Natural killer cell treated with Interleukin-12 subunit alpha and Interleukin-12 subunit beta and Interleukin-15 and Interleukin-18, amount 100 ng/mL, for 72 hours (primary cell): ENCODE measurements around the gene HOXD10. TPM values are rescaled to one million over a fixed set of nuclear protein-coding genes. Genes with fewer than 3 reads are reported as not detected.

Source experiments
- ATAC-seq, 2 donors: fragments of 150-1000 bp; cut with Tn5 transposase in 1 of 2; sonication (Bioruptor Pico), chemical (Tn5 transposase) in 1 of 2; 2 replicates each; pipeline ENCODE4 v1.10.0; 2021
- DNase-seq: peaks from one replicate; pipeline ENCODE4 v3.0.0; 2022; ENCODE audit warnings: low spot score
- H3K27ac Mint-ChIP-seq, 2 donors: 1 replicate in 1 of 2; 2 replicates in 1 of 2; pipeline ENCODE4 v1.8.0; 2022; ENCODE audit warnings: mixed read lengths in 2 of 2, mild to moderate bottlenecking in 1 of 2, moderate library complexity in 1 of 2
- H3K27me3 Mint-ChIP-seq, 2 donors: 1 replicate in 1 of 2; 2 replicates in 1 of 2; pipeline ENCODE4 v1.8.0; 2022; ENCODE audit warnings: mixed read lengths in 2 of 2
- H3K36me3 Mint-ChIP-seq: one replicate; pipeline ENCODE4 v1.8.0; 2022; ENCODE audit warnings: mixed read lengths
- H3K4me1 Mint-ChIP-seq, 2 donors: 1 replicate in 1 of 2; 2 replicates in 1 of 2; pipeline ENCODE4 v1.8.0; 2022; ENCODE audit warnings: low read depth in 2 of 2, mixed read lengths in 2 of 2, mild to moderate bottlenecking in 1 of 2
- H3K4me3 Mint-ChIP-seq: one replicate; pipeline ENCODE4 v1.8.0; 2022; ENCODE audit warnings: mixed read lengths
- H3K9me3 Mint-ChIP-seq: 2 replicates; pipeline ENCODE4 v1.8.0; 2022; ENCODE audit warnings: mixed read lengths
- total RNA-seq, 2 donors: library from RNA; stranded (reverse); gene quantifications; one replicate each; pipeline ENCODE4 v1.2.3, GENCODE V29; 2022

HOXD10 gene
- total RNA-seq: not detected

DNA sequence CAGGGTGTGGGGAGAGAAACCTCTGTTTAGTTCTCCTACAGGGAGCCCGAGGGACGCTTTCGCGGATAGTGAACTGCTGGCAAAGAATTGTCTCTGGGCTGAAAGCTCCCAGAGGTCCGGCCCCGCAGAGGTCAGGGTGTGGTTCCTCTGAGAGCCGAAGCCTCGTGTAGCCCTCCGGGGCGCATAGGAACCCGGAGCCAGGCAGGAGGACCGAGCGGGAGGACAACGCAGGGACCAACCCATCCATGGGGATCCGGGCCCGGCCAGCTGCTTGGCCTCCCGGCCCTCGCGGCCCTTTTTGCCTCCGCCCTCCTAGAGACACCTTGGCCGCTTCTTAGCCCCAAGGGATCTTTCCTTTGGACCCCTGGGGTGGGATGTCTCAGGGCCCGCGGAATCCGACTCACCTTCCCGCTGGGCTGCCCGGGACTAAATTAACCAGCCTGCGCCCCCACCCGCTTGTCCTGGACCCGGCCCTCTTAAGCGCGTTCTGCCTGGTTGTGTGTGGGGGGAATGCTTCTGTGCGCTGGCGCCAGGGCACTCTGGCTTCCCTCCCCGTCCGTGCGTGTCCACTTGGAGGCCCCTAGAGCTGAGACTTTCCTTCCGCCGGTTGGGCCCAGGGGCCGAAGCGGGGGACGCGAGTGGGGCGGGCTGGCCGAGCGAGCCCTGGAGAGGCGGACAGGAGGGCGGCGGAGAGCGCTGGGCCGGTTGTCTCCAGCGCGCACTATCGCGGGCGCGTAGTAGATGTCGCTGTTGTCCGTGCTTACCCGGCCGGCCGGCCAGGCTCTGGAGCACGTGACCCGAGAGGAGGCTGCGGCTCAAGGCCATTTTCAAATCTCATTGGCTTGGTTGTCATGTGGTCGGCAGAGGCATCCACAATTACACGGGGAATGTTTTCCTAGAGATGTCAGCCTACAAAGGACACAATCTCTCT, at the start of gene HOXD10:
Gene HOXD10, plus strand, starts transcription at position 896 of the 931 bp plus-strand sequence. CDS start 56 bp downstream, outside the sequence.
- Mint-ChIP-seq H3K36me3 (peaks cover 13% of the 10 kb centered on the region), H3K9me3 (peaks cover 3% of the 10 kb centered on the region), H3K4me3 (no peak within 1 kb of the TSS), H3K4me1 (peaks cover 8 to 9% of the 10 kb centered on the region in 2 donors), H3K27me3 (peaks cover 57 to 83% of the 10 kb centered on the region in 2 donors), H3K27ac (no peak within 1 kb of the TSS)
- no peak for ATAC-seq
- no peak for DNase-seq

- no peaks in the 10 kb centered on the region for H3K9me3 Mint-ChIP-seq
- no peak overlapping the region for H3K27ac Mint-ChIP-seq
- ATAC-seq: no peak
- no peak overlapping the region for H3K4me3 Mint-ChIP-seq
- no peak for DNase-seq
- H3K36me3 Mint-ChIP-seq: no peaks in the 10 kb centered on the region
- H3K4me1 Mint-ChIP-seq: no peaks in the 10 kb centered on the region
- peaks cover 50 to 51% of the 10 kb centered on the region in 2 donors for H3K27me3 Mint-ChIP-seq
These were observed 48.8 kb upstream of the HOXD10 start for GRCh38 chr2:176067589-176068418.

- Mint-ChIP-seq H3K27me3 (peaks cover 53 to 55% of the 10 kb centered on the region in 2 donors), H3K4me1 (no peaks in the 10 kb centered on the region), H3K4me3 (no peak overlapping the region), H3K27ac (no peak overlapping the region), H3K36me3 (no peaks in the 10 kb centered on the region), H3K9me3 (no peaks in the 10 kb centered on the region)
- no peak for ATAC-seq
- DNase-seq: no peak
These were observed 48.2 kb upstream of the HOXD10 start for GRCh38 chr2:176068419-176068832.

GRCh38 chr2:176071330-176072291, 45.0 kb upstream of the HOXD10 start:
- Mint-ChIP-seq H3K27ac (no peak overlapping the region), H3K9me3 (no peaks in the 10 kb centered on the region), H3K27me3 (peaks cover 51 to 65% of the 10 kb centered on the region in 2 donors), H3K4me1 (no peaks in the 10 kb centered on the region), H3K4me3 (no peak overlapping the region), H3K36me3 (peaks cover 15% of the 10 kb centered on the region)
- no peak for ATAC-seq
- no peak for DNase-seq

DNA sequence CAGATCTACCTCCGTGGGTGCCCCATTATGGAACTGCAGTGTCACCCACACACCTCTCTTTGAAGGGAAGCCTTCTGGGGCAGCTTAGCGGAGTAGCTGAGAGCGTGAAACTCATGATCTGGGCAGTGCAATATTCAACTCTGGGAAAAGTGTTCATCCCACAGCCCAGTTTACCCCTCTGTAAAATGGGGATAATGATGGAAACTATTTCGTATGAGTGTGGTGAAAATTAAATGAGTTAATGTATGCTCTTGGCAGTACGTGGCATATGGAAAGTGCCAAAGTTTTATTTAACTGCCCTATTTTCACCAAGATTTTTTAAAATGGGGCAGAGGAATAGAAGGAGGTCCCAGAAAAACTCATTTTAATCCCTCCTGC, 44.3 kb upstream of the HOXD10 start:
- ATAC-seq (no peak), DNase-seq (no peak)
- peaks cover 17% of the 10 kb centered on the region for H3K36me3 Mint-ChIP-seq
- no peak overlapping the region for H3K27ac Mint-ChIP-seq
- no peak overlapping the region for H3K4me3 Mint-ChIP-seq
- H3K27me3 Mint-ChIP-seq: peaks cover 52 to 69% of the 10 kb centered on the region in 2 donors
- H3K9me3 Mint-ChIP-seq: no peaks in the 10 kb centered on the region
- H3K4me1 Mint-ChIP-seq: no peaks in the 10 kb centered on the region

DNA sequence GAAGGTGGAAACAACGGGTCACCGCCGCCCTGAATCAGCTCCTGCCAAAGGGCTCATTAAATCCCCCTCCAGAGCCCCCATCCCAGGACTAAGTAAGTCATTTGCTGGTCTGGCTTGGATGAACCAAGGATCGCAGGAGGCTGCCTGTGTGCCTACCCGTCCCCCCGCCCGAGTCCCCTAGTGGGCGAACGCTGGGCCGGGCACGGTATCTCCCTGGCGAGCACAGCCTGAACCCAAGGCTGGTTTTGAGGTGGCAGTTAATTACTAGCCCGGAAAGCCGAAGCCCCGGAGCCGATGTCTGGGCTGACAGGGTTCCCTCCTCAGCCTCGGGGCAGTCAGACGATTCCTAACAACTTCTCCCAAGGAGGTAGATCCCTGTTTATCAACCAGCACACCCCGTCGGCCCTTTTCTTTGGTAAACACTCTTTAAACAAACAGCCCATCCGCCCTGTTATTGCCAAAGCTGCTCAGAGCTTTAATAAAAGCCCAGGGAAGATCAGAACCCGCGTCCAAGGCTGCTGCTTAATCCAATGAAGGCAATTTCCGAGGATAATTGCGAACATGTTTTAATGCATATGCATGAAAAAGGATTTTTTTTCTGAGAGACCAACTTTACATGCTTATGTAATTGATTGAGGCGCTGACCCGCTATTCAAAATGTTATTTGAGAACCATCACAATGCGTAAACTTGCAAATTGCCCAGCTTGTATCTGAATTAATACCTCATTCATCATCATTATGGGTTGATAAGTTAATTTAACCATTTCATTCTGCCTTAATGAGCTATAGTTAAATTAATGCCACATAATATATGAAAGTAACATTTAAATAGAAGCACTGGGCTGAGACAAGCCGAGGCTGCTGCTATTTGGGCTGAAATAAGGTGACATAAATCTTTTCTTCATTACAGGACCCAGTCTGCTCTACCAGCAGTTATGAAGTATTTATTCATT, 43.4 kb upstream of the HOXD10 start:
- ATAC-seq: no peak
- no peaks in the 10 kb centered on the region for H3K4me1 Mint-ChIP-seq
- H3K9me3 Mint-ChIP-seq: no peaks in the 10 kb centered on the region
- H3K4me3 Mint-ChIP-seq: no peak overlapping the region
- DNase-seq: no peak
- peaks cover 18% of the 10 kb centered on the region for H3K36me3 Mint-ChIP-seq
- peaks cover 53 to 72% of the 10 kb centered on the region in 2 donors for H3K27me3 Mint-ChIP-seq
- no peak overlapping the region for H3K27ac Mint-ChIP-seq

GRCh38 chr2:176074919-176075425, 41.6 kb upstream of the HOXD10 start:
- DNase-seq: no peak
- H3K4me3 Mint-ChIP-seq: no peak overlapping the region
- no peaks in the 10 kb centered on the region for H3K9me3 Mint-ChIP-seq
- peaks cover 30% of the 10 kb centered on the region for H3K36me3 Mint-ChIP-seq
- H3K27me3 Mint-ChIP-seq: peaks cover 56 to 75% of the 10 kb centered on the region in 2 donors
- peaks cover 5 to 7% of the 10 kb centered on the region in 2 donors for H3K4me1 Mint-ChIP-seq
- no peak for ATAC-seq
- no peak overlapping the region for H3K27ac Mint-ChIP-seq

- H3K4me3 Mint-ChIP-seq: no peak overlapping the region
- H3K27ac Mint-ChIP-seq: no peak overlapping the region
- H3K36me3 Mint-ChIP-seq: peaks cover 30% of the 10 kb centered on the region
- no peaks in the 10 kb centered on the region for H3K9me3 Mint-ChIP-seq
- peaks cover 51 to 70% of the 10 kb centered on the region in 2 donors for H3K27me3 Mint-ChIP-seq
- DNase-seq (no peak), ATAC-seq (no peak)
- peaks cover 5 to 7% of the 10 kb centered on the region in 2 donors for H3K4me1 Mint-ChIP-seq
These were observed 41.1 kb upstream of the HOXD10 start for GRCh38 chr2:176075481-176075880.

DNA sequence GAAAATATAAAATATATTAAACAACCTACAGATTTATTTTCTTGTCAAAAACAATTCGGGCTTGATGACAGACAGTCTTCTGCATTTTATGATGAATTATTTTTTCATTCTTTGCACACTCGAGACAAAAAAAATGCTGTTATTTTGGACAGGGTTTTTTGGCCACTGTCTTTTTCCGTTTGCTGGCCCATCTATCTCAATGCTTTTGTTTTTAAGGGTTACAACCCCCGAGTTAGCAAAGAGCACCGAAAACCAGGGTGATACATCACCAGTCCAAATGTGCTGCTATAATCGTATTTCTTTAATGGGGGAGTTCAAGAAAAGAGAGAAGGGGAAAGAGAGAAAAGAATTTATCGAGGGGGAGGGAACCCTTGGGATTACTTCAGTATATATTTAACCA, 40.5 kb upstream of the HOXD10 start:
- H3K4me3 Mint-ChIP-seq: no peak overlapping the region

GRCh38 chr2:176076796-176077195, 39.8 kb upstream of the HOXD10 start:
- peaks cover 36% of the 10 kb centered on the region for H3K36me3 Mint-ChIP-seq
- H3K4me3 Mint-ChIP-seq: no peak overlapping the region
- H3K4me1 Mint-ChIP-seq: peaks cover 5 to 7% of the 10 kb centered on the region in 2 donors
- ATAC-seq: no peak
- H3K27ac Mint-ChIP-seq: no peak overlapping the region
- no peaks in the 10 kb centered on the region for H3K9me3 Mint-ChIP-seq
- peaks cover 51 to 67% of the 10 kb centered on the region in 2 donors for H3K27me3 Mint-ChIP-seq
- no peak for DNase-seq

More for the DNA sequence above, 40.5 kb upstream of the HOXD10 start:
- ATAC-seq: no peak
- Mint-ChIP-seq H3K27ac (no peak overlapping the region), H3K36me3 (peaks cover 30% of the 10 kb centered on the region), H3K9me3 (no peaks in the 10 kb centered on the region), H3K27me3 (peaks cover 48 to 65% of the 10 kb centered on the region in 2 donors), H3K4me1 (peaks cover 5 to 7% of the 10 kb centered on the region in 2 donors)
- no peak for DNase-seq

DNA sequence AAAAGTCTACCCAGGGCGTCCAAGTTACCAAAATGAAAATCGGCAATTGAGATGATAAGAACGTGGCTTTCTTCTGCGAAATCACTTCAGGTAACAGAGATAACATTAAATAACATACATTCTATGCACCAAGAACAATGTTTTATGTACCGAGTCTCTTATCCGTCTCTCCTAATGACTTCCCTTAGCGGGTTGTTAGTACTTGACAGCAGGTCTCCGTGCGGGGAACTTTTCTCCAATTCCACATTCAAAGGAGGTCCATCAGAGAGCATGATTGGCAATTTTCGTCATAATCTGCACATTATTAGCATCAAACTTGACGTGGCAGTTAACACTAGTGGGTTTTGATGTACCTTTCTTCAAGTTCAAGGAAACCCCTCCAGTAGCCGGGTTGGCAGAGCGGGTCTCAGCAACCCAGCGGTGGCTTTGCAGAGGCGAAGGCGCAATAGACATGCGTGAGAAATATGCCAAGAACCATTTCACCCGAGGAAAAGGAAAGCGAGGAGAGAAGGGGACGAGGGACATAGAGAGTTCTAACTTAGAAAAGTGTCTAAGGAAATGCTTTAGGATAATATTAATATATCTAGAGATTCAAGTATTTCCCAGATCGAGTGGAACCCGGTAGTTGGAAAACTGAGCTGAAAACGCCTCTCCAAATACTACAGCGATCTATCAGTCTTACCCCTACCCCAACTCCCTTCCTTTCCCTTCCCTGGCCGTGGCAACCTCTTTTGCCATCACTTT, 37.9 kb upstream of the HOXD10 start:
- Mint-ChIP-seq H3K9me3 (no peaks in the 10 kb centered on the region), H3K4me1 (peaks cover 5 to 8% of the 10 kb centered on the region in 2 donors), H3K27ac (peak overlapping the region; percentile 51 to 77), H3K4me3 (peak overlapping the region; percentile 65), H3K36me3 (peaks cover 40% of the 10 kb centered on the region), H3K27me3 (peaks cover 42 to 71% of the 10 kb centered on the region in 2 donors)
- no peak for ATAC-seq
- no peak for DNase-seq
